Transverse colon (tissue), 4 donors: ENCODE results near the gene OSBPL7. TPM values are rescaled to one million over a fixed set of nuclear protein-coding genes. Genes with fewer than 3 reads are reported as not detected.

ENCODE experiments used
- DNase-seq: peaks from one replicate; pipeline ENCODE4 v3.0.0-alpha.2; 2019
- H3K27ac ChIP-seq, 4 donors: fragments of 200-600 bp; sonication (generic); 2 replicates each; pipeline ENCODE4 v1.5.1; 2016 to 2018; ENCODE audit warnings: inconsistent platforms in 4 of 4
- H3K27me3 ChIP-seq: fragments of 200-600 bp; sonication (generic); 2 replicates; pipeline ENCODE4 v1.5.1; 2017; ENCODE audit warnings: inconsistent platforms
- H3K36me3 ChIP-seq, 4 donors: fragments of 200-600 bp; sonication (generic); 2 replicates each; pipeline ENCODE4 v1.5.1; 2017 to 2019; ENCODE audit warnings: inconsistent platforms in 4 of 4
- H3K4me1 ChIP-seq, 4 donors: fragments of 200-600 bp; sonication (generic); 2 replicates each; pipeline ENCODE4 v1.5.1; 2017 to 2020; ENCODE audit warnings: inconsistent platforms in 4 of 4
- H3K4me3 ChIP-seq, 4 donors: fragments of 200-600 bp; sonication (generic); 1 replicate in 1 of 4; 2 replicates in 3 of 4; pipeline versions ENCODE4 v1.5.1 to v1.6.1; 2017 to 2019; ENCODE audit warnings: inconsistent platforms in 4 of 4
- H3K9me3 ChIP-seq, 2 donors: fragments of 200-600 bp; sonication (generic); 2 replicates each; pipeline ENCODE4 v1.5.1; 2017 to 2019; ENCODE audit warnings: inconsistent platforms in 2 of 2
- CTCF ChIP-seq, 5 experiments: fragments of 200-600 bp in 3 of 5; fragments of 450-650 bp in 2 of 5; sonication (generic) in 3 of 5; IDR thresholded peaks; 1 replicate in 2 of 5; 2 replicates in 3 of 5; pipeline ENCODE4 v1.5.1; 2016 to 2017; ENCODE audit warnings: antibody characterized with exemption in 5 of 5, inconsistent platforms in 3 of 5, mild to moderate bottlenecking in 2 of 5, moderate library complexity in 1 of 5
- EP300 ChIP-seq: sonication (generic); formaldehyde crosslinking; IDR thresholded peaks from one replicate; pipeline ENCODE4 v1.6.1; 2017; ENCODE audit warnings: antibody characterized with exemption, low read depth
- POLR2A ChIP-seq: fragments of 450-650 bp; IDR thresholded peaks from one replicate; pipeline ENCODE4 v1.6.1; 2016; ENCODE audit warnings: antibody characterized with exemption, mild to moderate bottlenecking, moderate library complexity
- POLR2AphosphoS5 ChIP-seq, 3 donors: sonication (generic); formaldehyde crosslinking; IDR thresholded peaks; one replicate each; pipeline ENCODE4 v1.6.1; 2016; ENCODE audit warnings: antibody characterized with exemption in 3 of 3
- WGBS, 2 donors: methylation state at CpG; one replicate each; pipeline ENCODE4 v1.1.5; 2018; ENCODE audit warnings: low coverage in 1 of 2; 5-methylcytosine and 5-hydroxymethylcytosine counted together
- in situ Hi-C, 4 donors: fragments of 200-750 bp; cut with MboI; loops; one replicate each; pipeline versions ENCODE4 v1.15.0 to v1.15.1; 2017; ENCODE audit warnings: low sequenced_read_pairs in 3 of 4, low pct_ligation_motif_present in 1 of 4, low pct_unique_long_range_greater_than_20kb in 1 of 4
- intact Hi-C: fragments of 100-400 bp; cut with DNase I; formaldehyde crosslinking; loops from one replicate; pipeline ENCODE4 v1.15.1; 2023; ENCODE audit warnings: low total_unique reads
- total RNA-seq, 4 donors: library from RNA; depleted of rRNA; stranded (reverse); fragments of >200 nt; gene quantifications; one replicate each; pipeline ENCODE4 v1.1.0, GENCODE V29; 2016

Gene OSBPL7
- total RNA-seq, 4 donors from 2014 or later = 53.5 to 148 (median 75.0) TPM

DNA sequence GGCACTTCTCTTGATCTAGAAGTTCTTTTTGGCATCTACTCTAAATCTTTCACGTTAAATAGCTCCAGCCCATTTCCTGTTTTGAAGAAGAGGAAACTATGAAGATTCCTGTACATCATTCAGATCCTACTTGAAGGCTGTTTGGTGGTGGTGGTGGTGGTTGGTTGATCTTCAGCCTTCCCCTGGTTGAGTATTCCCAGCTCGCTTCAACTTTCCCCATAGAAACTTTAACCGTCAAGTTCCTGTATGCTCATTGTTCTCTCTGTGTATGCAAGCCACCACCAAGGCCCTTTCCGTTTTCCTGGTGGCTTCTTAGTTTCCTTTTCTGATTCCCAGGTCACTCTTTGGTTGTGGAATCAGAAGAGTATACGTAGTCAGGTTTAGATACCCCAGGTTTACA lies 13.2 kb upstream of the OSBPL7 start:
- TF ChIP-seq POLR2A = no peak
- TF ChIP-seq CTCF (IDR thresholded peaks at IDR 0.05) = no peak
- TF ChIP-seq EP300 = no peak
- TF ChIP-seq POLR2AphosphoS5 (IDR thresholded peaks at IDR 0.05) = no peak
- in situ Hi-C loops (loop anchor here in 1 of 4 donors (25.0 kb wide), 1 partner anchor 128 kb away; the partner anchor contains the start of genes CDK5RAP3 and PRR15L), intact Hi-C loops (no loop called here)
- Histone ChIP-seq H3K4me3 (no peak overlapping the region), H3K4me1 (peaks cover 16 to 23% (median 19%) of the 10 kb centered on the region in 4 donors), H3K9me3 (no peaks in the 10 kb centered on the region), H3K27ac (no peak overlapping the region), H3K36me3 (no peaks in the 10 kb centered on the region), H3K27me3 (no peaks in the 10 kb centered on the region)
- DNase-seq = no peak
- 62% methylated on average over 5 of the region's 5 CpGs for WGBS, 2 donors

DNA sequence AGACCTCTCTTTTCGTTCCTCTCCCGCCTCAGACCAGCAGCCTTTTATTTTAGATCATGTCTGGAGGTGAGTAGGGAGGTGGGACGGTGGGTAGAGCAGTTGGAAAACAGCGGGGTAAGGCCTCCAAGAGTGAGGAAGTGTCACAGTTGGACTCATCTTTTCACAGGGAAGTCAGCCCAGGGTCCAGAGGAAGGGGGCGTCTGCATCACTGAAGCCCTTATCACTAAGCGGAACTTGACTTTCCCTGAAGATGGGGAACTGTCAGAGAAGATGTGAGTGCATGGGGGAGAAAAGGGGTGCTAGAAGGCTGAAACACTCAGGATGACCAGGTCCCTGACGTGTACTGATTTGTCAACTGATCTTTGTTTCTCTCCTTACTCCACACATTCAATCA lies 10.3 kb upstream of the OSBPL7 start:
- Histone ChIP-seq H3K36me3 (peaks cover 0 to 14% (median 3%) of the 10 kb centered on the region in 4 donors), H3K27ac (peak overlapping the region; percentile 85 to 90 (median 88)), H3K4me3 (peak overlapping the region in 3 of 4 donors; percentile 65 to 92 (median 84)), H3K4me1 (peaks cover 17 to 24% (median 19%) of the 10 kb centered on the region in 4 donors), H3K9me3 (no peaks in the 10 kb centered on the region), H3K27me3 (no peaks in the 10 kb centered on the region)
- WGBS, 2 donors = 0 to 21% methylated on average over 2 to 7 of the region's 7 CpGs
- TF ChIP-seq POLR2AphosphoS5 (IDR thresholded peaks at IDR 0.05) (no peak), POLR2A (no peak), EP300 (no peak)
- intact Hi-C loops = no loop called here
- peak; percentile 8 for DNase-seq
- in situ Hi-C loops = loop anchor here in 1 of 4 donors (25.0 kb wide), 1 partner anchor 130 kb away; the partner anchor contains the start of genes CDK5RAP3 and PRR15L

GRCh38 chr17:47831003-47831933 lies 9.7 kb upstream of the OSBPL7 start, which contains the start of the genes LRRC46 and MRPL10:
LRRC46 (plus strand) TSS chr17:47831670; CDS start chr17:47831990, 320 bp downstream.
MRPL10 (minus strand) TSS chr17:47831541; CDS start chr17:47831511, 30 bp downstream.
- intact Hi-C loops (no loop called here), in situ Hi-C loops (loop anchor here in 1 of 4 donors (25.0 kb wide), 1 partner anchor 131 kb away; the partner anchor contains the start of genes CDK5RAP3 and PRR15L)
- H3K27ac ChIP-seq = peak within 1 kb of the TSS; percentile 85 to 90 (median 88)
- DNase-seq = peak; percentile 95
- H3K9me3 ChIP-seq = no peaks in the 10 kb centered on the region
- H3K27me3 ChIP-seq = no peaks in the 10 kb centered on the region
- TF ChIP-seq EP300 (no peak), POLR2AphosphoS5 (IDR thresholded peaks at IDR 0.05) (peak; percentile 94 to 98 (median 97)), POLR2A (peak; percentile 90), CTCF (IDR thresholded peaks at IDR 0.05) (peak in 4 of 5 experiments; percentile 15 to 47 (median 24))
- H3K4me3 ChIP-seq = peak within 1 kb of the TSS; percentile 65 to 92 (median 84)
- H3K4me1 ChIP-seq = peaks cover 17 to 24% (median 19%) of the 10 kb centered on the region in 4 donors
- 0 to 1% methylated on average over 13 to 42 of the region's 42 CpGs for WGBS, 2 donors
- H3K36me3 ChIP-seq = peaks cover 0 to 21% (median 6%) of the 10 kb centered on the region in 4 donors

GRCh38 chr17:47830396-47831002 lies 8.9 kb upstream of the OSBPL7 start:
- Histone ChIP-seq H3K36me3 (peaks cover 0 to 26% (median 9%) of the 10 kb centered on the region in 4 donors), H3K27me3 (no peaks in the 10 kb centered on the region), H3K4me1 (peaks cover 17 to 24% (median 19%) of the 10 kb centered on the region in 4 donors), H3K4me3 (peak overlapping the region; percentile 65 to 92 (median 84)), H3K9me3 (no peaks in the 10 kb centered on the region), H3K27ac (peak overlapping the region; percentile 85 to 90 (median 88))
- no peak for DNase-seq
- WGBS, 2 donors = 66 to 67% methylated on average over 3 to 18 of the region's 18 CpGs
- intact Hi-C loops = no loop called here
- in situ Hi-C loops = loop anchor here in 1 of 4 donors (25.0 kb wide), 1 partner anchor 132 kb away; the partner anchor contains the start of genes CDK5RAP3 and PRR15L
- no peak for TF ChIP-seq CTCF (IDR thresholded peaks at IDR 0.05)
- no peak for TF ChIP-seq EP300
- TF ChIP-seq POLR2AphosphoS5 (IDR thresholded peaks at IDR 0.05) = no peak
